OCI-LY1 (cell line): ENCODE measurements around the gene ALPK1.

Experiments
- H2AFZ ChIP-seq: fragments of 200-600 bp; sonication (generic), shearing (Covaris generic); 2 replicates; pipeline ENCODE4 v1.6.0; 2014; ENCODE audit warnings: antibody characterized with exemption, mild to moderate bottlenecking, low read length
- H3F3A ChIP-seq: fragments of 200-600 bp; sonication (generic), shearing (Covaris generic); 2 replicates; pipeline ENCODE4 v1.6.0; 2014; ENCODE audit warnings: mild to moderate bottlenecking, antibody characterized with exemption, low read length, moderate library complexity; ENCODE audit not compliant: insufficient read depth
- H3K27ac ChIP-seq: fragments of 200-600 bp; sonication (generic); 2 replicates; pipeline ENCODE4 v1.5.1; 2014; ENCODE audit warnings: low read length, mixed run types, mild to moderate bottlenecking, low read depth; ENCODE audit not compliant: poor library complexity, severe bottlenecking
- H3K27me3 ChIP-seq: fragments of 200-600 bp; sonication (generic); 2 replicates; pipeline ENCODE4 v1.6.0; 2014; ENCODE audit warnings: antibody characterized with exemption, mild to moderate bottlenecking, low read length, moderate library complexity; ENCODE audit not compliant: insufficient read depth
- H3K36me3 ChIP-seq: fragments of 200-600 bp; sonication (generic); 2 replicates; pipeline ENCODE4 v1.6.1; 2014; ENCODE audit warnings: mild to moderate bottlenecking, antibody characterized with exemption, low read length, moderate library complexity, mixed read lengths; ENCODE audit not compliant: insufficient read depth
- H3K4me1 ChIP-seq: fragments of 200-600 bp; sonication (generic); 2 replicates; pipeline ENCODE4 v1.5.1; 2014; ENCODE audit warnings: mild to moderate bottlenecking, low read length, moderate library complexity; ENCODE audit not compliant: insufficient read depth, severe bottlenecking
- H3K4me2 ChIP-seq: fragments of 200-600 bp; sonication (generic), shearing (Covaris generic); 2 replicates; pipeline ENCODE4 v1.6.1; 2014; ENCODE audit warnings: low read length
- H3K4me3 ChIP-seq: fragments of 200-600 bp; sonication (generic); 2 replicates; pipeline ENCODE4 v1.5.1; 2014; ENCODE audit warnings: low read length, low read depth, mild to moderate bottlenecking, mixed read lengths; ENCODE audit not compliant: poor library complexity, severe bottlenecking
- H3K79me2 ChIP-seq: fragments of 200-600 bp; shearing (Covaris generic); 2 replicates; pipeline ENCODE4 v1.6.1; 2016; ENCODE audit warnings: mixed run types, low read length, mixed read lengths; ENCODE audit not compliant: insufficient read depth
- H3K9ac ChIP-seq: fragments of 200-600 bp; sonication (generic), shearing (Covaris generic); 2 replicates; pipeline ENCODE4 v1.6.1; 2014; ENCODE audit warnings: mild to moderate bottlenecking, low read length, mixed read lengths
- H3K9me2 ChIP-seq: fragments of 200-600 bp; sonication (generic), shearing (Covaris generic); 2 replicates; pipeline ENCODE4 v1.6.1; 2014; ENCODE audit warnings: low read depth, mild to moderate bottlenecking, low read length, mixed read lengths
- H3K9me3 ChIP-seq: fragments of 200-600 bp; shearing (Covaris generic); 2 replicates; pipeline ENCODE4 v1.6.1; 2014; ENCODE audit warnings: low read length, mixed read lengths
- H4K20me1 ChIP-seq: fragments of 200-600 bp; sonication (generic), shearing (Covaris generic); 2 replicates; pipeline ENCODE4 v1.6.0; 2016; ENCODE audit warnings: mild to moderate bottlenecking, low read length; ENCODE audit not compliant: insufficient read depth
- EZH2 ChIP-seq: fragments of 200-600 bp; sonication (generic), shearing (Covaris generic); IDR thresholded peaks from 2 replicates; pipeline ENCODE4 v1.8.0; 2017; ENCODE audit warnings: borderline replicate concordance, mixed run types, mild to moderate bottlenecking, antibody characterized with exemption, low read length, moderate library complexity, mixed read lengths
- TF ChIP-seq, protein P1 (sequence below): fragments of 200-600 bp; sonication (generic), shearing (Covaris generic); IDR thresholded peaks from 2 replicates; pipeline ENCODE4 v1.5.1; 2017; ENCODE audit warnings: mild to moderate bottlenecking, antibody characterized with exemption, low read length, moderate library complexity, mixed read lengths

The ALPK1 gene

DNA sequence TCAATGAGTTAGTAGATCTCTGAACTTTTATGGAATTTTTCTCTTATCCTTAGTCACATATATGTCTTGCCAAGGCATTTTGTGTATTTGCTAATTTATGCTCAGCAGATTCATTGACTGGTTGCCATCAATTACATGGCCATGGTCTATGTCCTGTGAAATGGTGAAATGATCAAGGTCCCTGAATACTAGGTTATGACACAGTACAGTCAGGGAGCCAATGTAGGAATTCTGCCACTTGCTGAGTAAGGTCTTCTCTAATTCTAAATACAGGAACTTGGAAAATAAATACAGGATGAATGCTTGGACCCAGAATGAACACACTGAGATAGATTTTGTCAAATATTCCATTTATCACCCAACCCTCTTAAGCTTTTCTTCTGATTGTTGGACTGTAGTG lies 35.2 kb downstream of the ALPK1 start:
- H3K9me3 ChIP-seq, result no peaks in the 10 kb centered on the region
- H3K4me1 ChIP-seq, result no peaks in the 10 kb centered on the region
- H3K9ac ChIP-seq, result no peak overlapping the region
- H3K27ac ChIP-seq, result no peak overlapping the region
- no peaks in the 10 kb centered on the region for H3K36me3 ChIP-seq
- no peak overlapping the region for H3K4me2 ChIP-seq
- no peaks in the 10 kb centered on the region for H3F3A ChIP-seq
- H3K4me3 ChIP-seq, result no peak overlapping the region
- no peak overlapping the region for H2AFZ ChIP-seq
- H3K9me2 ChIP-seq, result no peaks in the 10 kb centered on the region
- no peaks in the 10 kb centered on the region for H3K79me2 ChIP-seq
- TF ChIP-seq, protein P1, sequence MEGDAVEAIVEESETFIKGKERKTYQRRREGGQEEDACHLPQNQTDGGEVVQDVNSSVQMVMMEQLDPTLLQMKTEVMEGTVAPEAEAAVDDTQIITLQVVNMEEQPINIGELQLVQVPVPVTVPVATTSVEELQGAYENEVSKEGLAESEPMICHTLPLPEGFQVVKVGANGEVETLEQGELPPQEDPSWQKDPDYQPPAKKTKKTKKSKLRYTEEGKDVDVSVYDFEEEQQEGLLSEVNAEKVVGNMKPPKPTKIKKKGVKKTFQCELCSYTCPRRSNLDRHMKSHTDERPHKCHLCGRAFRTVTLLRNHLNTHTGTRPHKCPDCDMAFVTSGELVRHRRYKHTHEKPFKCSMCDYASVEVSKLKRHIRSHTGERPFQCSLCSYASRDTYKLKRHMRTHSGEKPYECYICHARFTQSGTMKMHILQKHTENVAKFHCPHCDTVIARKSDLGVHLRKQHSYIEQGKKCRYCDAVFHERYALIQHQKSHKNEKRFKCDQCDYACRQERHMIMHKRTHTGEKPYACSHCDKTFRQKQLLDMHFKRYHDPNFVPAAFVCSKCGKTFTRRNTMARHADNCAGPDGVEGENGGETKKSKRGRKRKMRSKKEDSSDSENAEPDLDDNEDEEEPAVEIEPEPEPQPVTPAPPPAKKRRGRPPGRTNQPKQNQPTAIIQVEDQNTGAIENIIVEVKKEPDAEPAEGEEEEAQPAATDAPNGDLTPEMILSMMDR, result no peak
- TF ChIP-seq EZH2, result no peak
- H4K20me1 ChIP-seq, result no peaks in the 10 kb centered on the region
- H3K27me3 ChIP-seq, result no peaks in the 10 kb centered on the region

DNA sequence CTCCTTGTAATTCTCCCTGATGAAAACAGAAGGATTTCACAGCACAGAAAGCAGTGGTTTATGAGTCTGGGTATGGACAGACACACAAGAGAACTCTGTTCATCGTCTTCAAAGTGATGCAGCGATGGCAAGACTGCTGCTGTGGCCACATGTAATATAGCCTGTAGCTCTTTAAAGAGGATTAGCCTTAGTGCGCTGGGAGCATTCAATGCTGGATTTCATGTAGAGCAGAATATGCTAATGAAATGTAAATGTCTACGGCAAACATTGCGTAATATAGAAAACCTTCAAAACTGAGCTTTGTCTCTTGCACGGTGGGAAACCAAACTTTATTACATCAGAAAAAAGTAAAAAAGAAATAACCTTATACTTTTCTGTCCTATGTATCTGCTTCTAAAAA lies 42.9 kb downstream of the ALPK1 start:
- Histone ChIP-seq H4K20me1 (no peaks in the 10 kb centered on the region), H3K9me3 (no peaks in the 10 kb centered on the region), H3K9ac (no peak overlapping the region), H3K36me3 (no peaks in the 10 kb centered on the region), H3K4me1 (no peaks in the 10 kb centered on the region), H3K79me2 (no peaks in the 10 kb centered on the region), H3K4me2 (no peak overlapping the region), H2AFZ (no peak overlapping the region), H3F3A (no peaks in the 10 kb centered on the region), H3K27ac (no peak overlapping the region), H3K9me2 (no peaks in the 10 kb centered on the region), H3K27me3 (no peaks in the 10 kb centered on the region), H3K4me3 (no peak overlapping the region)
- TF ChIP-seq, protein P1, result no peak
- TF ChIP-seq EZH2, result no peak

DNA sequence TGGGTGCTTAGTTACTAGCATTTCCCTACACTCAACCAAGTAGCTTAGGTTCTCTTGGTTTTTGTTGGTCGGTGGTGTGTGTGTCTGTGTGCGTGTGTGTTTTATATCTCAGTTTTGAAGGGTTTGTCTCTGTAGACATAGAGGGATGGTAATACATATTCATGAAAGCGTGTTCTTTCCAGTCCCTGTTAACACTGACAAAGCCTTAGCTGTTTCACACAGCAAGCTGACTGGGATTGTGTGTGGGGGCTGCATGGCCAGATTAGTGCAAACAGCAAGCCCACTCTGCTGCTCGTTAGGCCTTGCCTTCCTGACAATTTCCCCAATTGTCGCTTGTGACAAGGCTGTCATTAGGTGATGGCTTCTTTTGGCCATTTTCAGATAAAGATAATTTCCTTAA lies 43.9 kb downstream of the ALPK1 start:
- Histone ChIP-seq H3F3A (no peaks in the 10 kb centered on the region), H3K4me2 (no peak overlapping the region), H3K27me3 (no peaks in the 10 kb centered on the region), H3K27ac (no peak overlapping the region), H3K9me3 (no peaks in the 10 kb centered on the region), H3K36me3 (no peaks in the 10 kb centered on the region), H3K4me1 (no peaks in the 10 kb centered on the region), H3K79me2 (no peaks in the 10 kb centered on the region), H2AFZ (no peak overlapping the region), H3K4me3 (no peak overlapping the region), H4K20me1 (no peaks in the 10 kb centered on the region), H3K9ac (no peak overlapping the region), H3K9me2 (no peaks in the 10 kb centered on the region)
- TF ChIP-seq, protein P1, result no peak
- TF ChIP-seq EZH2, result no peak
